ENCODE results near the gene RAB8B. TPM values are rescaled to one million over a fixed set of nuclear protein-coding genes. Genes with fewer than 3 reads are reported as not detected.

RAB8B gene
- total RNA-seq, 2 donors from 2014 or later: 7.4 to 18.0 TPM

DNA sequence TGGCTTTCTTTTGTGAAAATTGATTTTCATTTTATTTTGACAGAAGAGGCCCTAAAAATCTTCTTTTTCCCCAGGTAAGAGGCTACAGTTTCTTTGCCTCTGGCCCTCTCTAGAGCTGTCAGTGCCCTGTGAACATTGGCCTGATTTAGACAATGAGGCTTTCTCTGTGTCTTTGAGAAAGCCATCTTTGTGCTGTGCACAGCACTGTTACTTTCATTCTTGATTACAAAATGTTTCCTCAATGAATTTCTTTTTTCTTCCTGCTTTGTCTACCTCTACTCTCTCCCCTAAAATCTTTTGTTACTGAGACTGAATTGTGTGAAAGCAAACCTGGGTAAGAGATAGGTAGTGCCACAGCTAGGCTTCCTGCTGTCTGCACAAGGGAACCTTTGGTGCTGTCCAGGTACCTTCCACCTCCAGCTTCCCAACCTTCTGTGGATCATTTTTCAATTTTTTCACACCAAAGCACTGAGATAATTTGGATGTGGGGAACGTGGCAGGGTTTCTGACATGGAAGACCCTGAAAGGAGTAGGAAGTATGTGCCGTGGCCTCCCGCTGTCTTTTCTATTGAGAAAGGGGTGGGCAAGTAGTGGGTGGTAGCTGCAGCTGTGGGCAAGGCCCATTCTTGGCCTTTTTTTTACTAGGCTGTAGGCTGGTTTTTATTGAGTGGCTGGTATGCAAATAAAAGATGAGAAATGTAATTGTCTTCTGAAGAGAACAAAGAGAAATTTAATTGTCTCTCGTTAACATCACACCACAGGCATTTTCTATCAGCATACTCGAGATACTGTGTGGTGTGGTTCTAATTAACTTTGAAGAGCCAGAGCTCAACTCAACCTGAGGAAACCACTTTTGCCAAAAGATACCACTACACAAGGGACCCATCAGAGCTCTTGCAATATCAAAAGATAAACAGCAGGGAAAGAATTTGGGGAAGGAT lies 21.0 kb downstream of the RAB8B start:
- intact Hi-C loops (cut with DNase I): no loop called here
- Histone ChIP-seq H3K4me3 (no peak overlapping the region), H3K9ac (ENCODE audit: low read depth in 2 of 2, low read length in 2 of 2) (no peak overlapping the region), H3K27ac (no peak overlapping the region), H3K9me3 (no peaks in the 10 kb centered on the region), H3K36me3 (no peaks in the 10 kb centered on the region), H3K27me3 (no peaks in the 10 kb centered on the region), H3K4me1 (no peaks in the 10 kb centered on the region)
- TF ChIP-seq, protein P1, sequence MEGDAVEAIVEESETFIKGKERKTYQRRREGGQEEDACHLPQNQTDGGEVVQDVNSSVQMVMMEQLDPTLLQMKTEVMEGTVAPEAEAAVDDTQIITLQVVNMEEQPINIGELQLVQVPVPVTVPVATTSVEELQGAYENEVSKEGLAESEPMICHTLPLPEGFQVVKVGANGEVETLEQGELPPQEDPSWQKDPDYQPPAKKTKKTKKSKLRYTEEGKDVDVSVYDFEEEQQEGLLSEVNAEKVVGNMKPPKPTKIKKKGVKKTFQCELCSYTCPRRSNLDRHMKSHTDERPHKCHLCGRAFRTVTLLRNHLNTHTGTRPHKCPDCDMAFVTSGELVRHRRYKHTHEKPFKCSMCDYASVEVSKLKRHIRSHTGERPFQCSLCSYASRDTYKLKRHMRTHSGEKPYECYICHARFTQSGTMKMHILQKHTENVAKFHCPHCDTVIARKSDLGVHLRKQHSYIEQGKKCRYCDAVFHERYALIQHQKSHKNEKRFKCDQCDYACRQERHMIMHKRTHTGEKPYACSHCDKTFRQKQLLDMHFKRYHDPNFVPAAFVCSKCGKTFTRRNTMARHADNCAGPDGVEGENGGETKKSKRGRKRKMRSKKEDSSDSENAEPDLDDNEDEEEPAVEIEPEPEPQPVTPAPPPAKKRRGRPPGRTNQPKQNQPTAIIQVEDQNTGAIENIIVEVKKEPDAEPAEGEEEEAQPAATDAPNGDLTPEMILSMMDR (IDR thresholded peaks at IDR 0.05): no peak
- DNase-seq: no peak

- Histone ChIP-seq H3K9ac (ENCODE audit: low read depth in 2 of 2, low read length in 2 of 2) (no peak overlapping the region), H3K27me3 (no peaks in the 10 kb centered on the region), H3K36me3 (no peaks in the 10 kb centered on the region), H3K27ac (no peak overlapping the region), H3K4me1 (no peaks in the 10 kb centered on the region), H3K9me3 (no peaks in the 10 kb centered on the region), H3K4me3 (no peak overlapping the region)
- intact Hi-C loops (cut with DNase I): no loop called here
- no peak for DNase-seq
- TF ChIP-seq, protein P1 (IDR thresholded peaks at IDR 0.05): no peak
Observed at GRCh38 chr15:63211092-63211490, 21.7 kb downstream of the RAB8B start.

- no peaks in the 10 kb centered on the region for H3K4me1 ChIP-seq
- H3K27ac ChIP-seq: peak overlapping the region; percentile 52
- no peaks in the 10 kb centered on the region for H3K9me3 ChIP-seq
- no peak for DNase-seq
- H3K27me3 ChIP-seq: no peaks in the 10 kb centered on the region
- TF ChIP-seq, protein P1 (IDR thresholded peaks at IDR 0.05): no peak
- intact Hi-C loops (cut with DNase I): no loop called here
- no peak overlapping the region for H3K9ac ChIP-seq (ENCODE audit: low read depth in 2 of 2, low read length in 2 of 2)
- H3K36me3 ChIP-seq: no peaks in the 10 kb centered on the region
- H3K4me3 ChIP-seq: no peak overlapping the region
Observed at GRCh38 chr15:63211549-63211948, 22.1 kb downstream of the RAB8B start.

DNA sequence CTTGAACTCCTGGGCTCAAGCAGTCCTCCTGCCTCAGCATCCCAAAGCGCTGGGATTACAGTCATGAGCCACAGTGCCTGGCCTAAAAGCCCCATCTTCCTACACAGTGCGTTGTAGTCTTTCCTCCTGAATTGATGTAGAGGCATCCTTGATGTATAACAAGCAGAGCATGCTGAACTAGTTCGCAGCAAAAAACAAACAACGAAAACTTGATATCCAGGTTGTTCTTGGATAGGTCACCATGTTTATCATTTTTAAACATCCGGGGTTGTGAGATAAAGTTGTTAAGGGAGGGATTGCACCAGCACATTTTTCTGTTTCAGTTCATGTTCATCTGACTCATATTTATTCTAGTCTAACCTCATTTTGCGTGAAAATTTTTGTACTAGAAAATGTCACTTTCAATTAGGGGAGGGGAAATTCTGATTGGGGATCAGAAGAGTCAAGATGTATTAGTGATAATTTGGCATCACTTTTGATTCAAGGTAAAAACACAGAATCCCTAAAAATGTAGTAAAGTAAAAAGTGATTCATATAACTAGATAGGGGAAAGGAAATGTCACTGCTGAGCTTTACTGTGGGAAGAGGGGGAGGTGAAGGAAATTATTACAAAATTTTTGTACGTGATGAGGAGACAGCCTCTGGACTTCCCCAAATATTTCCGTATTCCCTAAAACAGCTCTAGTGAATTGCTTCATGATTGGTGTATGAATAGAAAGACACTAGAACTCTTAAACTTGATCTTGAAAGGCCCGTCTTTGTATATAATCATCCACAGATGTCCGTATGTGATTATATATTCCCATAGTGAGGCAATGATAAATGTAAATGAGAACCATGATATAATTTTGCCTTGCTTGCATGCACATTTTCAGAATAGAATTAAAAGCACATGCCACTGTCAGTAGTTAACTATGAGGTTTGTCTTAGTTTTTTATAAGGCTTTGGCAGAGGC lies 22.9 kb downstream of the RAB8B start:
- no peak overlapping the region for H3K4me3 ChIP-seq

More for the DNA sequence above, 22.9 kb downstream of the RAB8B start:
- peak overlapping the region; percentile 52 for H3K27ac ChIP-seq
- no peaks in the 10 kb centered on the region for H3K9me3 ChIP-seq
- no peaks in the 10 kb centered on the region for H3K36me3 ChIP-seq
- H3K27me3 ChIP-seq: no peaks in the 10 kb centered on the region
- TF ChIP-seq, protein P1 (IDR thresholded peaks at IDR 0.05): no peak
- H3K4me1 ChIP-seq: no peaks in the 10 kb centered on the region
- DNase-seq: no peak
- no peak overlapping the region for H3K9ac ChIP-seq (ENCODE audit: low read depth in 2 of 2, low read length in 2 of 2)
- intact Hi-C loops (cut with DNase I): no loop called here
